GM19099 (cell line): ENCODE data around the gene MERTK.

Experiments
- POLR2A ChIP-seq: IDR thresholded peaks from 3 replicates; pipeline ENCODE4 v1.6.1; 2011; ENCODE audit warnings: low read depth; ENCODE audit not compliant: insufficient read length; ENCODE audit errors: extremely low read depth

The MERTK gene

DNA sequence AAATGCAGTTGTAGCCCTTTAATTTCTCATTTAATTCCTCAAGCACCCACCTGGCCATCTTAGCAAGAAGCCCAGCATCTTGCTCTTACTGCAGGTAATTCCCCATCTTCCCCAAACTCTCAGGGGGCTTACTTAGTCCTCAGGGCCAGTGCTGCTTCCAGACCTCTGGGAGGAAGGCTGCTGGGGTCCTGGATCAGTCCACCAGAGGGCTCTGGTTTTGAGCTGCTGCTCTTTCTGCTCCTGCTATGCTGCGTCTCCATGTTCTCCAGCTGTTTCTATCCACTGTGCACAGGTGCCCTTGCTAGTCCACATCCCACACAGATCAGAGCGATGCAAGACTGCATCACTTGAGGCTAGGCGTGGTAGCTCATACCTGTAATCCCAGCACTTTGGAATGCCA lies 122.2 kb downstream of the MERTK start:
- TF ChIP-seq POLR2A, result no peak

GRCh38 chr2:112021290-112021689 lies 122.9 kb downstream of the MERTK start:
- TF ChIP-seq POLR2A, result no peak

DNA sequence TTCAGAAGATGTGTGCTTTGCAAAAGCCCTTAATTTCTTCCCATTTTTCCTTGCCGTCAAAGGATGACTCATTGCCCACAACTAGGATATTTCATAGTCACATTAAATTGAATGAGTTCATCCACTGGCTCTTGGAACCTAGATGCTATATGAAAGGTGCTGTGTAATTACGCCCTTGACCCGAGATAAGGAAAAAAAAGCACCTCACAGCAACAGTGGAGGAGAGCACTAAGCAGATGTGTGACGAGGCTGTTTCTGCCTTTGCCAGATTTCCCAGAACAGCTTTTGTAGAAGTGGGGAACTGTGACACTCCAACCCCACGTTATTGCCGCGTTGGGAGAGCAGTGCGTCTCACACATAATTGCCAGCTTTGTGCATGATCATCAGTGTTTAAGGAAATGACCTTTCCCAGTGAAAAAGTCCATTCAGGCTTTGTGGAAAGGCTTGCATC lies 123.4 kb downstream of the MERTK start:
- TF ChIP-seq POLR2A, result no peak

DNA sequence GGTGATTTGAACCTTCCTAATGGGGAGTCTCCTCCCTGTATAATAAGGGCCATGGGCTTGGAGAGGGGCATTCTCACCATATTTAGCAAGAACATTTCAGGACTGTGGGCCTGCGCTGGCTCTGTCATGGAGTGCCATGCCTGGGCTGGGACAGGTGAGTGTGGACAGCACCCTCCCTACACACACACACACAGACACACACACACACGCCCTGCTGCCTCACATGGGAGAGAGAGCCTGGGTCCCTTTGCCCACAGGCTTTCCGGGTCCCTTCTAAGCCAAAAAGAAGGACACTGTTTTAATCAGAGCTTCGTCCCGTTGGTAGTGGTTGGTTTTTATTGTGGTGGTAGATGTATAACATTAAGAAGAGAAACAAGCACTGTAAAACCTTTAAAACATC lies 125.3 kb downstream of the MERTK start:
- no peak for TF ChIP-seq POLR2A

- no peak for TF ChIP-seq POLR2A
These were observed 125.8 kb downstream of the MERTK start for GRCh38 chr2:112024231-112024630.

DNA sequence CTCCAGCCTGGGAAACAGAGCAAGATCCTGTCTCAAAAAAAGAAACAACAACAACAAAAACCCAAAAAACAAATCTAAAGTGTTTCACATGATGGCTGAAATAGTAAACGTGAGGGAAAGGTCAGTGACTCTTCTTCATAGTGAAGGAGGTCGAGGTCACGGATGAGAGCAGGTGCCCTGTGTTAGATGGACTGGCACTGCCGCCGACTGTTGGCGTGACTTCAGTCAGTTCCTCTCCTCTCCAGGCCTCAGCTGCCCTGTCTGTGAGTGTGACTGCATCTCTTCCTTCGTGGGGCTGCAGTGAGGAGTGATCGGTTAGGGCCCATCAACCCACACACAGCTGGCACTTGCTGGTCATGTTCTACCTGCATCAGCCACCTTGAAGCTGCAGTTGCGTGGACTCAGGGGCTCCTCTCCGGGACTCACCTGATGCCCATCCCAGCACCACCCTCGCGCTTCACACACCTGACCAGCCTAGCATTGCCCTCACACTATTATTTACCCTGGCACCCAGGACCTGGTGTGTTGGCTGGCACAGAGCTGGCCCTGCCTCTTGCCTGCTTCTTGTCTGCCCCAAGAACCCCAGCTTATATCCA lies 126.6 kb downstream of the MERTK start:
- no peak for TF ChIP-seq POLR2A

DNA sequence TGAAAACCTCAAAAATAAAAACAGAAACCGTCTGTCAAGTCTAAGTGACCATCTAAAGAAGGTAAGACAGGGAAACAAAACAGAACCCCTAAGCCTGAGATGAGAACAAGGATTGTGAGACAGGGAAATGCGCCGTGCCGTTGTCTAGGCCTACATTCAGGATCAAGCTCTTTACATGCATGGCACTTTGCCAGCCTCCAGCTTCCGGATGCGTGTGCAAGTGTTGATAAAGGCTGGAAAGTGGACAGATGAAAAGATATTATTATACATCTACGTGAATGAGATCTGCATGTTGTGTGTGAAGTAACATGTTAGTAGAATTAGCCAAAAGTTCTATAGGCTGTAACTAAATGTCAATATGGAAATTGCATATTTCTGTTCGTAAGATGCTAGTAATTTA lies 128.1 kb downstream of the MERTK start:
- no peak for TF ChIP-seq POLR2A

GRCh38 chr2:112027767-112028166 lies 129.4 kb downstream of the MERTK start:
- no peak for TF ChIP-seq POLR2A

- no peak for TF ChIP-seq POLR2A
These were observed 130.8 kb downstream of the MERTK start for GRCh38 chr2:112029164-112029563.

- no peak for TF ChIP-seq POLR2A
These were observed 133.2 kb downstream of the MERTK start for GRCh38 chr2:112031473-112032223.

DNA sequence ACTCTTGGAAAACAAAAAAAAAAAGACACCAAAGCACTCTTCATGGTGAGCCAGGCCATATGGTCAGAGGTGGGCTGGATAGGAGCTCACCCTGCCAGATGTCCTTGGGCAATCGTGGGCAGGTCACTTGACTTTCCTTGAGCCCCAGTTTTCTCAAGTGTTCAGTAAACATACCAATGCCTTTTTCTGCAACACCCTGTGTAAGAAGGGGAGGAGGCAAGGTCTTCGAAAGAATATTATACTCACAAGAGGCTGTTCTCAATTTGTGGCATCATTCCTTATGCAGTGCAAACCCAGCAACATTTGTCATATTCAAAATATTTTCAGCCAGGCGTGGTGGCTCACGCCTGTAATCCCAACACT lies 133.8 kb downstream of the MERTK start:
- TF ChIP-seq POLR2A, result no peak

DNA sequence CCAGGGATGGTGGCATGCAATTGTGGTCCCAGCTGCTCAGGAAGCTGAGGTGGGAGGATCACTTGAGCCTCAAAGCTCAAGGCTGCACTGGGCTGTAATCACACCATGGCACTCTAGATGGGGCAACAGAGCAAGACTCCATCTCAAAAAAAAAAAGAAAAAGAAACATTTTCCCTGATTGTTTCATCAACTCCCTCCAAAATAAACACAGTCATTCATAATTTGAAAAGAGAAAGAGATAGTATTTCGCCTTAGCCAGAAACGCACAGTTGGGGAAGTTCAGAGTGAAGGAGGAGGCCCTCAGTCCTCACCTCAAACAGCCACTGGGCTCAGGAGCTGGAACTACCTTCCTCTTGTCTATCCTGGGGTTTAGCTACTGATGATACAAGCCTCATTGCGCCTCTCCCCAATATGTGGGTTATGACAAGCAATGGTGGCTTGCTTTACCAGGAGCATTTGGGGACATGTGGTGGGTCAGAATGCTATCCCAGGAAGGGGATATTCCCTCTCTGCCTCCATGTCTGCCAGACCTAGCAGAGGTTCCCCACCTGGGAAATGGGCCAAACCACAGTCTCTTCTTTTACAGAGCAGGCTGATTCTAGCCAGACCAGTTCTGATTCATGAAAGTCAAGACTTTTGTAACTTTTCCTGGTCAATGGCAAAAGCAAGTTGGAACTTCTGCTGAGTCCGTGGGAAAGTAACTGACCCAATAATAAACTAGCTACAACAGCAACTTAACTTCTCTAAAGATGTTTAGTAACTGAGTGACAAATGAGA lies 134.5 kb downstream of the MERTK start:
- TF ChIP-seq POLR2A, result no peak

- TF ChIP-seq POLR2A, result no peak
These were observed 135.2 kb downstream of the MERTK start for GRCh38 chr2:112033600-112033999.

DNA sequence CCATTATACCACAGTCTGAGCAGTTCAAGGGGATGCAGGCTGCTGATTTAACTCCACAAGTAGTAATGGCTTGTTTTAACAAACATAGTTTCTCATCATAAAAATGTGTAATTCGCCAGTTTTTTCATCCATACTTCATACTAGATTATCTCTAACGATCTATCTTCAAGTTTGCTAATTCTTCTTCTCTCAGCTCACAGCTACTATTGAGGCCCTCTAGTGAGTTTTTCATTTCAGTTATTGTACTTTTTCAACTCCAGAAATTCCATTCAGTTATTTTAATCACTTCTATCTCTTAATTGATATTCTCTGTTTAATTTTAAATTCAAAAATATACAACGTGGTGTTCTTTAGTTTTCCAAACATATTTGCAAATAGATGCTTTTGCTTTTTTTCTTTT lies 136.5 kb downstream of the MERTK start:
- TF ChIP-seq POLR2A, result no peak

- TF ChIP-seq POLR2A, result no peak
These were observed 137.4 kb downstream of the MERTK start for GRCh38 chr2:112035786-112036185.
